ENCODE measurements around the gene SULT1C3. TPM values are rescaled to one million over a fixed set of nuclear protein-coding genes. Genes with fewer than 3 reads are reported as not detected.

SULT1C3 gene
- not detected for total RNA-seq

DNA sequence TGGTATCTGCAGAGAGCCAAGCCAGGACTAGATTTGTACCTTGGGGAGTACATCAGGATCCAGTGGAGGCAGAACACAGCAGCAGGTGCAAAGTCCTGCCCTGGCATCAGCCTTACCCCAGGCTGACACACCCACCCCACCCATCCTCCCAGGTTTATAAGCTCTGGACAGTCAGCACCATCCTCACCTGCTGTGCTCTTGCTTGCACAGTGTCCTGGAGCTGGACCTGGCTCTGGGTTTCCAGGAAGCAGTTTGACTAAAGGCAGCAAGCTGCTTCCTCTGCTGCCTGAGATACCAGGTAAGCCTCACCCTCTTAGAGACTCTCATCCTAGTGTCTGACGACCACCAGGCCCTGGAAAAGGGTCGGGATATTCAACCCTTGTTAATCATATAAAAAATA is at the start of gene SULT1C3:
Gene SULT1C3, plus strand, starts transcription at position 183 of the 400 bp plus-strand sequence. CDS start 7,227 bp downstream, outside the sequence.

DNA sequence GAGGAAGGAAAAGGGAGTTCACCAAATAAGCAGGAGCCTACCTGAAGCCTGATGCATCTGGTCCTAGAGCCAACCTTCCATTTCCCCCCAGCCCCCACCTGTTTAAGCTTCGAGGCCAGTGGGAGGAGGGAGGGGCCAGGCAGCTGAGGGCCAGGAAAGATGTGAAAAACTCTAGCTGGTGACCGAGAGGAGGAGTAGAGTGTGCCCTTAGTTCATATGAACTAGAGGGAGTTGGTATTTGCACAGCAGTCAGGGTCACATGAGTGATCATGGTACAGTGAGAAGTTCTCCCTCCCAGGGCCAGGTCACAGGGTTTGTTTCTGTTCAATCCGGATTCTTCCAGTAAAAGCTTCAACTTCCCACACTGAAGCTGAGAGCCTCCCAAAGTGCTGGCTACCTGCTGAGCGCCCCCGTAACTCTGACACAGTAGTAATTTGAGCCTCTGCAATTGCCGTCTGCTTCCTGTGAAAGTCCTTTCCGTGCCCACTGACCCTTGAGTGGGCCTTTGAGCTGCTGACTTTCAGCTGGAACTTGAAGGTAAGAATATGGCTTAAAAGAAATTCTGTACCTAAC is 48.9 kb downstream of the SULT1C3 start, which contains the start of gene SULT1C2:
Gene SULT1C2, plus strand, starts transcription at position 362 of the 573 bp plus-strand sequence. CDS start 4,773 bp downstream, outside the sequence.

Other genes starting within 250 kb of the SULT1C3 start
- 1 to 10 TPM; 3.3 to 9.6 TPM for gene SULT1C2, start 48.9 kb downstream of the SULT1C3 start, total RNA-seq
- gene SULT1C4, start 138.0 kb downstream of the SULT1C3 start, total RNA-seq: under 1 TPM in 1 of 2 donors, not detected in 1; 0.33 TPM
- 10 to 100 TPM; 11.7 to 16.9 TPM for gene GCC2, start 209.2 kb downstream of the SULT1C3 start, total RNA-seq

Data from melanocyte of skin (primary cell).